Measurements from ENCODE around the gene SIAH1. TPM values are rescaled to one million over a fixed set of nuclear protein-coding genes. Genes with fewer than 3 reads are reported as not detected.
"Not testable (repeated sequence)": the region's sequence is repeated elsewhere in the genome, so short reads cannot be mapped to it uniquely, and the experiment has no call there.

SIAH1 gene
- total and polyA plus RNA-seq, 8 donors = 10.9 to 77.7 (median 21.4) TPM

GRCh38 chr16:48409839-48410632 is 24.8 kb upstream of the SIAH1 start:
- DNase-seq = peak; percentile 53 to 87
- Histone ChIP-seq H3K4me3 (no peak overlapping the region), H3K4me1 (peaks cover 0 to 10% (median 7%) of the 10 kb centered on the region in 4 donors), H3K27me3 (no peaks in the 10 kb centered on the region), H3K27ac (peak overlapping the region; percentile 38 to 82 (median 69)), H3K9me3 (no peaks in the 10 kb centered on the region), H3K36me3 (no peaks in the 10 kb centered on the region)
- intact Hi-C loops (cut with DNase I; ENCODE audit: low total_unique reads) = no loop called here
- WGBS, 5 donors = 59 to 68% (median 63%) methylated on average over 12 of the region's 12 CpGs
- TF ChIP-seq EP300 (IDR thresholded peaks at IDR 0.05) (no peak), POLR2AphosphoS5 (IDR thresholded peaks at IDR 0.05) (peak in 2 of 3 donors; percentile 31 to 62)

GRCh38 chr16:48408688-48409087 is 23.5 kb upstream of the SIAH1 start:
- H3K4me3 ChIP-seq = no peak overlapping the region
- peak; percentile 39 to 59 for DNase-seq
- no peaks in the 10 kb centered on the region for H3K27me3 ChIP-seq
- intact Hi-C loops (cut with DNase I; ENCODE audit: low total_unique reads) = no loop called here
- peak overlapping the region in 1 of 5 donors; percentile 82 for H3K27ac ChIP-seq
- no peaks in the 10 kb centered on the region for H3K9me3 ChIP-seq
- TF ChIP-seq EP300 (IDR thresholded peaks at IDR 0.05) = no peak
- no peak for TF ChIP-seq POLR2A (IDR thresholded peaks at IDR 0.05)
- TF ChIP-seq CTCF (IDR thresholded peaks at IDR 0.05) = no peak
- no peak for TF ChIP-seq POLR2AphosphoS5 (IDR thresholded peaks at IDR 0.05)
- 93 to 100% (median 96%) methylated on average over 5 to 7 of the region's 7 CpGs for WGBS, 5 donors
- peaks cover 0 to 10% (median 7%) of the 10 kb centered on the region in 4 donors for H3K4me1 ChIP-seq
- no peaks in the 10 kb centered on the region for H3K36me3 ChIP-seq

- 54 to 61% (median 58%) methylated on average over 4 of the region's 4 CpGs for WGBS, 5 donors
- intact Hi-C loops (cut with DNase I; ENCODE audit: low total_unique reads) = no loop called here
- DNase-seq = peak in 1 of 2 donors; percentile 70
- H3K27ac ChIP-seq = peak overlapping the region in 4 of 5 donors; percentile 2 to 63 (median 34)
- H3K9me3 ChIP-seq = no peaks in the 10 kb centered on the region
- H3K36me3 ChIP-seq = no peaks in the 10 kb centered on the region
- peaks cover 0 to 10% (median 5%) of the 10 kb centered on the region in 4 donors for H3K4me1 ChIP-seq
- no peak for TF ChIP-seq CTCF (IDR thresholded peaks at IDR 0.05)
- TF ChIP-seq POLR2AphosphoS5 (IDR thresholded peaks at IDR 0.05) = peak in 1 of 3 donors; percentile 11
- no peaks in the 10 kb centered on the region for H3K27me3 ChIP-seq
- no peak overlapping the region for H3K4me3 ChIP-seq
Measured at GRCh38 chr16:48405907-48406306, 20.7 kb upstream of the SIAH1 start.

- Histone ChIP-seq H3K4me3 (no peak overlapping the region), H3K4me1 (peaks cover 0 to 5% (median 4%) of the 10 kb centered on the region in 4 donors), H3K9me3 (no peaks in the 10 kb centered on the region), H3K27ac (peak overlapping the region in 2 of 5 donors; percentile 56 to 63), H3K36me3 (no peaks in the 10 kb centered on the region), H3K27me3 (no peaks in the 10 kb centered on the region)
- TF ChIP-seq POLR2A (IDR thresholded peaks at IDR 0.05) (no peak), POLR2AphosphoS5 (IDR thresholded peaks at IDR 0.05) (no peak), EP300 (IDR thresholded peaks at IDR 0.05) (no peak), CTCF (IDR thresholded peaks at IDR 0.05) (no peak)
- 78 to 97% (median 95%) methylated on average over 1 of the region's 1 CpG for WGBS, 5 donors
- intact Hi-C loops (cut with DNase I; ENCODE audit: low total_unique reads) = no loop called here
- no peak for DNase-seq
Measured at GRCh38 chr16:48405153-48405552, 19.9 kb upstream of the SIAH1 start.

GRCh38 chr16:48402547-48402946 is 17.3 kb upstream of the SIAH1 start:
- intact Hi-C loops (cut with DNase I; ENCODE audit: low total_unique reads); H3K4me1 ChIP-seq; H3K9me3 ChIP-seq; H3K4me3 ChIP-seq; DNase-seq; H3K36me3 ChIP-seq; H3K27me3 ChIP-seq; H3K27ac ChIP-seq: not testable (repeated sequence)
- 81 to 94% (median 93%) methylated on average over 8 of the region's 8 CpGs for WGBS, 5 donors

Data from stomach (tissue), 9 donors.